HG03139 (cell line): ENCODE data around the gene RBMS1.

ENCODE experiments used
- ATAC-seq: cut with Tn5 transposase; IDR thresholded peaks from one replicate; pipeline ENCODE4 v1.9.1; 2021; ENCODE audit not compliant: unreplicated experiment

Gene RBMS1

GRCh38 chr2:160232905-160233475, 260.6 kb downstream of the RBMS1 start:
- ATAC-seq, result no peak

- no peak for ATAC-seq
Observed at GRCh38 chr2:160229591-160229990, 264.0 kb downstream of the RBMS1 start.

- no peak for ATAC-seq
Observed at GRCh38 chr2:160228141-160228917, 265.3 kb downstream of the RBMS1 start.

GRCh38 chr2:160227293-160227915, 266.2 kb downstream of the RBMS1 start:
- no peak for ATAC-seq

- ATAC-seq, result no peak
Observed at GRCh38 chr2:160226367-160226766, 267.2 kb downstream of the RBMS1 start.

GRCh38 chr2:160225722-160226121, 267.9 kb downstream of the RBMS1 start:
- ATAC-seq, result no peak

GRCh38 chr2:160224507-160224906, 269.1 kb downstream of the RBMS1 start:
- peak; percentile 8 for ATAC-seq

GRCh38 chr2:160224060-160224459, 269.5 kb downstream of the RBMS1 start:
- ATAC-seq, result peak; percentile 93

- ATAC-seq, result no peak
Observed at GRCh38 chr2:160223560-160223959, 270.0 kb downstream of the RBMS1 start.

GRCh38 chr2:160222546-160223283, 270.9 kb downstream of the RBMS1 start:
- no peak for ATAC-seq
